WTC11 (cell line): ENCODE measurements around the gene NT5DC1. TPM values are rescaled to one million over a fixed set of nuclear protein-coding genes. Genes with fewer than 3 reads are reported as not detected.

Experiments
- ATAC-seq: fragments of 200-7000 bp; cut with Tn5 transposase; 2 replicates; pipeline ENCODE4 v1.10.0; 2021; ENCODE audit warnings: mild to moderate bottlenecking, moderate library complexity
- CTCF ChIA-PET: fragments of 300-600 bp; sonication (Branson Sonifier 250); formaldehyde crosslinking; loops from one replicate; lab custom pipeline; 2021; ENCODE audit warnings: antibody characterized with exemption; lab: Charles Lee
- POLR2A ChIA-PET: fragments of 350-600 bp; sonication (Branson Sonifier 250); formaldehyde crosslinking; loops from one replicate; lab custom pipeline; 2021; ENCODE audit warnings: antibody characterized with exemption; lab: Charles Lee
- DNase-seq: peaks from one replicate; pipeline ENCODE4 v3.0.0; 2021; ENCODE audit warnings: low spot score
- H3K27ac Mint-ChIP-seq: 2 replicates; pipeline ENCODE4 v1.8.0; 2021; ENCODE audit warnings: mixed read lengths
- H3K27me3 Mint-ChIP-seq: 2 replicates; pipeline ENCODE4 v1.8.0; 2021; ENCODE audit warnings: low read depth, mild to moderate bottlenecking, moderate library complexity, mixed read lengths
- H3K36me3 Mint-ChIP-seq: 2 replicates; pipeline ENCODE4 v1.8.0; 2021; ENCODE audit warnings: mixed read lengths
- H3K4me1 Mint-ChIP-seq: 2 replicates; pipeline ENCODE4 v1.8.0; 2022; ENCODE audit warnings: mixed read lengths
- H3K4me3 Mint-ChIP-seq: 2 replicates; pipeline ENCODE4 v1.8.0; 2021; ENCODE audit warnings: mild to moderate bottlenecking, moderate library complexity, mixed read lengths
- H3K9me3 Mint-ChIP-seq: 2 replicates; pipeline ENCODE4 v1.8.0; 2021; ENCODE audit warnings: mixed read lengths
- AFF4 ChIP-seq: sonication (generic); formaldehyde crosslinking; IDR thresholded peaks from 2 replicates; pipeline ENCODE4 v1.8.1; 2023; ENCODE audit warnings: mild to moderate bottlenecking, missing genetic modification reagents, borderline replicate concordance
- ATF2 ChIP-seq: sonication (generic); formaldehyde crosslinking; IDR thresholded peaks from 2 replicates; pipeline ENCODE4 v1.8.1; 2022; ENCODE audit warnings: low read depth, missing genetic modification reagents, borderline replicate concordance
- ATF3 ChIP-seq: sonication (generic); formaldehyde crosslinking; conservative IDR thresholded peaks from 2 replicates; pipeline ENCODE4 v1.8.1; 2022; ENCODE audit warnings: mild to moderate bottlenecking, missing genetic modification reagents
- CREM ChIP-seq: sonication (generic); formaldehyde crosslinking; IDR thresholded peaks from 2 replicates; pipeline ENCODE4 v1.8.1; 2022; ENCODE audit warnings: mild to moderate bottlenecking, missing genetic modification reagents, moderate library complexity
- HMGXB4 ChIP-seq: sonication (generic); formaldehyde crosslinking; IDR thresholded peaks from 2 replicates; pipeline ENCODE4 v1.8.1; 2023; ENCODE audit warnings: mild to moderate bottlenecking, moderate library complexity, missing genetic modification reagents
- IRF1 ChIP-seq: sonication (generic); formaldehyde crosslinking; IDR thresholded peaks from 2 replicates; pipeline ENCODE4 v1.8.0; 2023; ENCODE audit warnings: missing genetic modification reagents
- KAT7 ChIP-seq: sonication (generic); formaldehyde crosslinking; IDR thresholded peaks from 2 replicates; pipeline ENCODE4 v1.8.1; 2023; ENCODE audit warnings: missing genetic modification reagents, mild to moderate bottlenecking, borderline replicate concordance
- MYBL2 ChIP-seq: sonication (generic); formaldehyde crosslinking; IDR thresholded peaks from 2 replicates; pipeline ENCODE4 v1.8.1; 2023; ENCODE audit warnings: mild to moderate bottlenecking, moderate library complexity, missing genetic modification reagents
- NR1H2 ChIP-seq: sonication (generic); formaldehyde crosslinking; IDR thresholded peaks from 2 replicates; pipeline ENCODE4 v1.9.0; 2021; ENCODE audit warnings: mild to moderate bottlenecking, moderate library complexity, missing genetic modification reagents
- NR2C2 ChIP-seq: sonication (generic); formaldehyde crosslinking; IDR thresholded peaks from 2 replicates; pipeline ENCODE4 v1.8.0; 2022; ENCODE audit warnings: mild to moderate bottlenecking, missing genetic modification reagents
- NR3C1 ChIP-seq: sonication (generic); formaldehyde crosslinking; conservative IDR thresholded peaks from 2 replicates; pipeline ENCODE4 v1.8.1; 2023; ENCODE audit warnings: low read depth, mild to moderate bottlenecking, missing genetic modification reagents
- OVOL2 ChIP-seq: fragments of 250-450 bp; sonication (Bioruptor Pico); IDR thresholded peaks from 2 replicates; pipeline ENCODE4 v1.9.0; 2021; ENCODE audit warnings: mild to moderate bottlenecking, borderline replicate concordance
- SMAD3 ChIP-seq: sonication (generic); formaldehyde crosslinking; IDR thresholded peaks from 2 replicates; pipeline ENCODE4 v1.8.0; 2022; ENCODE audit warnings: missing genetic modification reagents, mild to moderate bottlenecking, borderline replicate concordance
- total RNA-seq: library from RNA; stranded (reverse); gene quantifications from 3 replicates; pipeline ENCODE4 v1.2.3, GENCODE V29; 2021

The NT5DC1 gene
- total RNA-seq, 1 experiment from 2014 or later = 67.9 TPM

GRCh38 chr6:116218866-116219265 is 118.2 kb downstream of the NT5DC1 start (continued):
- TF ChIP-seq ATF3 (CRISPR knock-in tag) (no peak), KAT7 (CRISPR knock-in tag) (no peak), NR3C1 (no peak)

- ATAC-seq = no peak
- TF ChIP-seq IRF1 (CRISPR knock-in tag) (no peak), AFF4 (CRISPR knock-in tag) (no peak), ATF2 (CRISPR knock-in tag) (no peak), MYBL2 (CRISPR knock-in tag) (no peak), SMAD3 (CRISPR knock-in tag) (no peak)
- Mint-ChIP-seq H3K27me3 (no peaks in the 10 kb centered on the region), H3K4me3 (no peak overlapping the region), H3K27ac (no peak overlapping the region), H3K9me3 (no peaks in the 10 kb centered on the region), H3K36me3 (peaks cover 4% of the 10 kb centered on the region; the same call in 1 of the 2 replicates), H3K4me1 (peaks cover 15% of the 10 kb centered on the region)
- no peak for DNase-seq
- ChIA-PET POLR2A (no interaction called here), CTCF (no interaction called here)
Observed at GRCh38 chr6:116221067-116221466, 120.4 kb downstream of the NT5DC1 start.

GRCh38 chr6:116221911-116222310 is 121.3 kb downstream of the NT5DC1 start:
- ATAC-seq (no peak), DNase-seq (no peak)
- ChIA-PET POLR2A (no interaction called here), CTCF (interaction anchor here (1.0 kb wide), 1 partner anchor 47 kb away, joined by 3 read pairs; no protein-coding TSS in a partner anchor)
- Mint-ChIP-seq H3K4me1 (peaks cover 15% of the 10 kb centered on the region), H3K36me3 (peaks cover 4% of the 10 kb centered on the region; the same call in 1 of the 2 replicates), H3K27ac (no peak overlapping the region), H3K9me3 (no peaks in the 10 kb centered on the region), H3K27me3 (no peaks in the 10 kb centered on the region), H3K4me3 (no peak overlapping the region)
- TF ChIP-seq MYBL2 (CRISPR knock-in tag) = no peak
- TF ChIP-seq CREM (CRISPR knock-in tag) = no peak
- no peak for TF ChIP-seq NR1H2 (CRISPR knock-in tag)
- no peak for TF ChIP-seq HMGXB4 (CRISPR knock-in tag)
- no peak for TF ChIP-seq OVOL2 (CRISPR knock-in tag)
- TF ChIP-seq ATF2 (CRISPR knock-in tag) = no peak
- no peak for TF ChIP-seq NR2C2 (CRISPR knock-in tag)
